HG03439 (cell line): ENCODE measurements around the gene ITIH4.

Experiments
- ATAC-seq: cut with Tn5 transposase; IDR thresholded peaks from one replicate; pipeline ENCODE4 v1.9.1; 2021; ENCODE audit warnings: mild to moderate bottlenecking, moderate library complexity; ENCODE audit not compliant: unreplicated experiment

ITIH4 gene

GRCh38 chr3:52849656-52850055 lies 19.2 kb upstream of the ITIH4 start:
- no peak for ATAC-seq

- no peak for ATAC-seq
Observed at GRCh38 chr3:52848617-52849016, 18.1 kb upstream of the ITIH4 start.

DNA sequence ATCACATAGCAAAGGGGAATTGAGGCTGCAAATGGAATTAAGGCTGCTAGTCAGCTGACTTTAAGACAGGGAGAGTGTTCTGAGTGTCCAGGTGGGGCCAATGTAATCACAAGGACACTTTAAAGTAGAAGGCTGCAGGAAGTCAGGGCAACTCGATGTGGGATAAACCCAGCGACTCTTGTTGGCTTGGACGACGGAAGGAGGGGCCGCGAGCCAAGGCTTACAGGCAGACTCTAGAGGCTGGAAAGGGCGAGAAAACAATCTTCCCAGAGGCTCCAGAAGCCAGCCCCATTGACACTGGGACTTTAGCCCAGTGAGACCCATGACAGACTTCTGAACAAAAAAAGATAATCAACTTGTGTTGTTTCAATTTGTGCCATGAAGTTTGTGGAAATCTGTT lies 17.3 kb upstream of the ITIH4 start:
- no peak for ATAC-seq

DNA sequence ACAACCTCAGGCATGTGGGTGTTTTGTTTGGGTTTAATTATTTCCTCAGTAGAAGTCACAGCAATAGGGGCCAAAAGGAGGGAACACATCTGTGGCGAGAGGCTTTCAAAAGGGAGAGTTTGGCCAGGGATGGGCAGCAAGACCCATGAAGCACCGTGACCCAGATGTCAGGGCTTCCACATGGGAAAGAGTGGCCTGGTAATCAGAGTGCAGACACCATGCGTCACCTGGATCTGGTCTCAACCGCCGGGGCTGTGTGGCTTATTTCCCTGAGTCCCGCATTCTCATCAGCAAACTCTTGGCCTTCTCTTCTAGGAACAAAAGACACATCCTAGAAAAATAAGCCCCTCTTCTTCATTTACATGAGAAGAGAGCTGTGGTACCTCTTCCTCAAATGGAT lies 16.8 kb upstream of the ITIH4 start:
- ATAC-seq = no peak

DNA sequence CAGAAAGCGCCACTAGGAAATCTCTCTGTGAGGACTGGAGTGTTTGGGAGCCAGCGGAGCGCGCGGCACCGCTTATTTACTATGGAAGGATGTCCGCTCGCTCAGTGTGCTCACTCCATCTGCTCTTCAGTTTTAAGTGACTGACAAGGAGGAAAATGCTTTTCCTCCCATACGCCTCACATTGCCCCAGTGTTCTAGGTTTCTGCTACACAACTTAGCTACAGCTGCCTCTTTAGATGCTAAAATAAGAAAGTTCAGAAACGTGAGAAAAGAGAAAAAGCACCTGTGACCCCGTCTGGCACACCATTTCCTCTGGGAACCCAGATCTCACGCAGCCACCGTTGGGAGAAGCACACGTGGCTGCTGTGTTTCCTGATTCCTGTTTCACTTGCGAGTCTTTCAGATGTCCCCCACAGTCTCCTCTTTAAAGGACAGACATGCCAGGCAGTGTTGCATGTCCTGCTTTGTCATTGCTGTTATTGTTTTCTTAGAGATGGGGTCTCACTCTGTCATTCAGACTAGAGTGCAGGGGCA lies 16.0 kb upstream of the ITIH4 start:
- ATAC-seq = no peak

DNA sequence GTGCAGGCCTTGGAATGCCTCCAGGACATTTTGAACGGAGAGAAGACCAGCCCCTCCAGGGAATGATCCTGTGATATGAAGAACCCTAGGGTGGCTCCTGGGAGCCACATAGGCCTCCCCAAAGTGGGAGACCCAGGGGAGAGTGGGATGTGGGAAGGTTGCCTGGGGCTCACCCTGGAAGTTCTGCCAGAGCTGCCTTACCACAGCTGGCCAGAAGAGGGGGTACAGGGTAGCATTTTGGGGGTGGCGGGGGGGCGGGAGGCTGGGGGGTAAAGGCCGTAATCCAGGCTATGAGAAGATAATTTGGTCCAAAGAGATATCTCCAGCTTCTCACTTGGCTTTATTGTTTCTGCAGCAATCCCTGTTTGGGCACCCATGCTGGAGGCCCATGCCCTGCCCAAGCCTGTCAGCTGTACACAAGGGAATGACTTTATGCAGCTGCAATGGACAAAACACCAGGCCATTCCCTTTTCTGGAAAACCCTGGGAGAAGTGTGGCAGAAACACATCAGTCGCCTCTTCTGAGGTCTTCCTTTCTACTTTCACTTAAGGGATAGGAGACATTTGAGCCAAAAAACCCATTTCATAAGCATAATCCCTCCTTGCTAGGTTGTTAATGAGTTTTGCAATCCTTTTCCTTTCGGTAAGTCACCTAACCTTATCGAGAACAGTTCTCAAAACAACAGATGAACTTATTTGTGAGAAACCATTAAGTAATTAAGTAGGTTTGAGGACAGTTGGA lies 15.4 kb upstream of the ITIH4 start:
- ATAC-seq = no peak

DNA sequence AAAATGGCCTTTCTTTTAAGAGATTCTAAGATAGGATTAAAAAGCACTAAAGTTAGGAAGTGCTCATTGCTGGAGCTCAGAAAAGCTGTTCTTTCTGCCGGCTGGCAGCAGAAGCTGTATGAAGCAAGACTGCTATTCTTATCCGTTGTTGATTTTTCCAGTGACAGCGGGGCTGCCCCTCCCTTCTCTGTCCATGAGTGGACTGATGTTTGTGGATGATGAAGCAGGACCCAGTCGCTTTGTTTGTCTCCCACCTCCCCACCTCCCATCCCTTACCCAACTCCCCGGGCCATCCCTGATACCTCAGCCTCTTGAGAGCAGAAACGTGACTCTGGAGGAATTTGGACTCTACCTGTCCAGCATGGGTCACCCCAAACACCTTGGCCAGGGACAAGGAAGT lies 14.7 kb upstream of the ITIH4 start:
- ATAC-seq = no peak

GRCh38 chr3:52844290-52844975 lies 14.0 kb upstream of the ITIH4 start:
- ATAC-seq = no peak

GRCh38 chr3:52843881-52844280 lies 13.4 kb upstream of the ITIH4 start:
- no peak for ATAC-seq

- no peak for ATAC-seq
Observed at GRCh38 chr3:52843108-52843865, 12.8 kb upstream of the ITIH4 start.

DNA sequence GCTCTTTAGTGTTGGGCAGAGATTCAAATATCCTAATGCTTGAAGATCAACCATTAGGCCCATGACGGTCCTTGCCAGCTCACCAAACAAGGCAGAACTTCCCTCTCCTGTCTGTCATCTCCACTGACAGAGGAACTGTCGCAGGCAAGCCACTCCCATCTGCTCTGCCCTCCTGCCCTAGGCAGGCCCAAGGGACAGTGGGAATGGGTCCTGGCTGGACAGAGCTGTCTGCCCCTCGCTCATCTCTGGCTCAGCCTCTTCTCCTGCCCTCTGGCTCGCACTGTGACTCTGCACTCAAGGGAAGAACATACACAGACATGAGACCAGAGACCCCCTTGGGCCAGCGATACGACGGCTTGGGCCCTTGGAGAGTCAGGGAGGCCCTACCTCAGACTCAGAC lies 12.0 kb upstream of the ITIH4 start:
- no peak for ATAC-seq

DNA sequence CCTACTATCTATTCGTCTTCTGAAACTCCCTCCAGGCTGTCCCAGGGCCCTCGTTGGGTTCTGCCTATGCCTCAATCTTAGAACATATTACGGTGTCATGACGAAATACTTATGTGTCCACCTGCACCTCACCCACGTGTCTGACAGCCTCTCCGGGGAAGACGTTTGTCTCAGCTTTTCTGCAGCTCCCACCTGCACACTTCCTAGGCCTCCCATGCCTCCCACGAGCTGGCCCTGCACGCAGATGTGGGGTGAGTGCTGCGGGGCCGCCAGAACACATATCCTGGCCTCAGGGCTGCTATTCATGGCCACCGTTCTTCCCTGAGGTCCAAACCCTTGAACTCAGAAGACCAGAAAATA lies 11.5 kb upstream of the ITIH4 start:
- ATAC-seq = no peak

DNA sequence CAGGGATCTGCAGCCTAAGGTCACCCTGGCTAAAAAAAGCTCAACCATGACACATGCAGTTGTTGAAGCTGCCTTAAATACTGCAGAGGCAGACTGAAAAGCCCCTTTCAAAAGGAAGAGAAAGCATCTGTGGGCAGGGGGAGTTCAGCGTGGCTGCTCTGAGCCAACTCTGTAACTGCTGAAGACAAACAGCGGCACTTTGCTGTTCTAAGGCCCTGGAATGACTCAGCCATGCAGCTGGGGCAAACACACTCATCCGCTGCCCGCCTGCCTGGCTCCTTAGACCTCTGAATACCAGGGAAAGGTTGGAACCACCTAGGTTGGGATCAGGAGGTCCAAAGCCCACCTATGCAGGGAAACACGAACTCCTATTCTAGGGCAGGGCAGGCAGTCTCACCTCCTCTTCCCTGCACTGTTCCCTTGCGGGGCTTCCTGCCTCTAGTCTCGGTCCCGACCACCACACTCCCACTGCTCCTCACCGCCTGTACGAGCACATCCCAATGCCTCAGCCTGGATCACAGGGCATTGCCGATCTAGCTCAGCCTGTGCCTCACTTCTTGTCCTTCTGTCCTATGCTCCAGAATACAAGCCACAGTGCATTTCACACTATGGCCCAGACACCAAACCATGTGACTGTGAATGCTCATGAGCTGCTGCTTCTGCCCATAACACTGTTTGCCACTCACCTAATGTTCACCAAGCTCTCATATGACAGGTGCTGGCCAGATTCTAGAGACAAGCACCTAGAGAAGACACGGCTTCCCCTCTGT lies 10.9 kb upstream of the ITIH4 start:
- ATAC-seq = no peak

- no peak for ATAC-seq
Observed at GRCh38 chr3:52839892-52840545, 9.5 kb upstream of the ITIH4 start.

GRCh38 chr3:52839268-52839575 lies 8.8 kb upstream of the ITIH4 start:
- ATAC-seq = no peak

DNA sequence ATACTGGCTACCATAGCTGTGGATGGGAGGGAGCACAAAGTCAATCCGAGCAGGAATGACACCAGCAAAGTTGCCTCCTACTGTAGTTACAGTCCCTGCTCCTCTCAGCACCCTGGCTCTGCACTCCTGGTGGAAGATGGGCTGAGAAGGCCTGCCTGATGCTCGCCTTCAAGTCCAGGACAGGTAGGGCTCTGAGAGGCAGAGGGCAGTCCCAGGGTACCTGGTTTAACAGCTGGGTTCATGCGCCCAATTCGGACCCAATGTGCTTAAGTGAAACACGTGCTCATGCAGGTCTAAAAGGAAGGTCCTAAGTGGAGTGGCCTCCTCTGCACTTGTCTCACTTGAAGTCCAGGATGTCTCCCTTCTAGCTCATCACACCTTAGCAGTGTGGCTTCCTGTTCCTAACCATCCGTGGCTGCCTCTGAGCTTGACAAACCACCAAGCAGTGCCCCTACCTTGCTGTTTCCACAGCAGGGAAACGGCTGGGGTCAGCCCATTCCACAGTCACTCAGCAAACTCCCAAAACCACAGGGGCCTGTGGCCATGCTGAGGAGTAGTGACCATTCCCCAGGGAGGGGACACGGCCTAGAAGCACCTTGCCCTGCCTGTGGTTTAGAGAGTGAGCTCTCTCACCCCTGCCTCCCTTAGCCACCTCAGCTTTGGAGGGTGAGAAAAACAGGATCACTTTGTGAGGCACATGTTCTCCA lies 8.2 kb upstream of the ITIH4 start:
- ATAC-seq = no peak

GRCh38 chr3:52836986-52837385 lies 6.5 kb upstream of the ITIH4 start:
- ATAC-seq = no peak

- ATAC-seq = no peak
Observed at GRCh38 chr3:52836471-52836845, 6.0 kb upstream of the ITIH4 start.

DNA sequence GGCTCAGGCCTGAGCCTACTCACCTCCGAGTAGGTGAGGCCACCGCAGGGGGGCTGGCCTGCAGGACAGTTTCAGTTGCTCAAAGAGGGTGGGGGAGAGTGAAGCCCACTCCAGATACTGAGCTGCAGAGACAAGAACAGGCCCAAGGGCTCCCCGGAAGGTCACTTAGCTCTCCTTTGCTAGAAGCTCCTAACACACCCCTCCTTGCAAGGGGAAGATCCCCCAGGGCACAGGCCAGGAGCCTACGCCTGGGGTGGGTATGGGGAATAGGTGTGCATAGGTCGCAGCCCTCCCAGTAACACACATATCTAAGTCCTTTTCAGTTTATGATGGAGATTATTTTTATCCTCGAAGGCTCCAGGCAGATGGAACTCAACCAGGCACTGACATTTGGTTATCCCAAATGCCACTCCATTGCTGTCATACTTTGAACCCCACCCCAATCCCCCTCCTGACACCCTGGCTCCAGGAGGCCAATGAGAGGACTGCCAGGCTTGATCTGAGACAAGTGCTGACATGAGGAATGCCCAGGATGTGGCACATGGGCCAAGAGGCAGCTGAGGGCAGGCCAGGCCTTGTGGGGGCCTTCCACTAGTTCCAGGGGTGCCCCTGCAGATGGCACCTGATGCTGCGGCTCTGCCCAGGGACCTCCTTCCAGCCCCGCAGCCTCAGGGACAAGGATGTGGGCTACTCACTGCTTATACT lies 5.4 kb upstream of the ITIH4 start:
- no peak for ATAC-seq
